Stimulated activated naive CD8-positive, alpha-beta T cell treated with anti-CD3 and anti-CD28 coated beads, Interleukin-15, amount 100 ng/mL, for 72 hours (primary cell): Measurements from ENCODE around the gene GLRX2.

ENCODE experiments used
- ATAC-seq: fragments of 150-1000 bp; cut with Tn5 transposase; 2 replicates; pipeline ENCODE4 v1.10.0; 2021; ENCODE audit warnings: mild to moderate bottlenecking, moderate library complexity
- DNase-seq, 2 donors: peaks; one replicate each; pipeline ENCODE4 v3.0.0; 2021 to 2022
- H3K27ac Mint-ChIP-seq, 2 donors: one replicate each; pipeline ENCODE4 v1.8.0; 2022; ENCODE audit warnings: mild to moderate bottlenecking in 2 of 2, mixed read lengths in 2 of 2, moderate library complexity in 2 of 2
- H3K27me3 Mint-ChIP-seq: one replicate; pipeline ENCODE4 v1.8.0; 2022; ENCODE audit warnings: mixed read lengths
- H3K4me1 Mint-ChIP-seq: one replicate; pipeline ENCODE4 v1.8.0; 2022; ENCODE audit warnings: mild to moderate bottlenecking, mixed read lengths
- H3K4me3 Mint-ChIP-seq, 2 donors: one replicate each; pipeline ENCODE4 v1.8.0; 2022; ENCODE audit warnings: mild to moderate bottlenecking in 2 of 2, mixed read lengths in 2 of 2, moderate library complexity in 1 of 2
- H3K9me3 Mint-ChIP-seq, 2 donors: one replicate each; pipeline ENCODE4 v1.8.0; 2022; ENCODE audit warnings: mixed read lengths in 2 of 2

The GLRX2 gene, protein sequence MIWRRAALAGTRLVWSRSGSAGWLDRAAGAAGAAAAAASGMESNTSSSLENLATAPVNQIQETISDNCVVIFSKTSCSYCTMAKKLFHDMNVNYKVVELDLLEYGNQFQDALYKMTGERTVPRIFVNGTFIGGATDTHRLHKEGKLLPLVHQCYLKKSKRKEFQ

DNA sequence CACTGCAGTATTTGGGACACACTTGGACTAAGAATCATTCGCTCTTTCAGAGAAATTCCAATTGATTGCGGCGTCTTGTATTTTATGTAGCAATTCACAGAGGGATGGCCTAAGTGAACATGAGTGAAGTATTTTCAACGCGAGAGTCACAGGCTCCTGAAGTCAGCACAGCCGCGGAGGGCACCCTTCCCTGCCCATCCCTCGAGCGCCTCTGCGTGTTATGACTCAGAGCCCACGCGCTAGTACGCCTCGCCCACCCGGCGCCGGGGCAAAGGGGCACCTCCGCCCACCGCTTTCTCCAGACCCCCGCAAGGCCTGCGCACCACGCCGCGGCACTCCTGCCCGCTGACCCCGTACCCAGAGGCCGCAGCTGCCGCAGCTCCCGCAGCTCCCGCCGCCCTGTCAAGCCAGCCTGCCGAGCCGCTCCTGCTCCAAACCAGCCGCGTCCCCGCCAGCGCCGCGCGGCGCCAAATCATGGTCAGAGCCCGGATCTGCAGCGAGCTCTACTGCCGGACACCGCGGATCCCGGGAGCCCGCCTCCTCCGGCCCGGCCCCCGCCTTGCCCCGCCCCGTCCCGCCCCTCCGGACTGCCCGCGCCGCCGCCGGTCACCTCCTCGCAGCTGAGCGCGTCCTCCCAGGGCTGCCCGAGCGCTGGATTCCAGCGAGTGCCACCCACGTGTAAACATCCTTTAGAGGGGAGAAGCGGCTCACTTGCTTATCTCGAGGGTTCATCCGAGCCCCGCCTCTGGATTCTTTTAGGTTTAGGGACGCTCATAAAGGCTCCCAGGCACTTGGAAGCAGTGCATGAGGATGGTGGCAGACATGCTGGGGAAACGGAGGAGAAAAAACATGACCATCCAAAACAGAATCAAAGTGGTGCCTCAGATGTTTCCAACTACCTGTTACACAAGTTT, at the start of gene GLRX2:
TSS of gene GLRX2 (minus strand) at position 508 of the 914 bp plus-strand sequence. CDS start at position 476, 32 bp downstream.
- DNase-seq (peak; percentile 56), ATAC-seq (peak; percentile 90)
- H3K4me3 Mint-ChIP-seq, result peak within 1 kb of the TSS; percentile 86 to 90
- H3K27ac Mint-ChIP-seq, result peak within 1 kb of the TSS; percentile 19 to 85
- H3K27me3 Mint-ChIP-seq, result no peaks in the 10 kb centered on the region
- H3K4me1 Mint-ChIP-seq, result peaks cover 25% of the 10 kb centered on the region
- no peaks in the 10 kb centered on the region for H3K9me3 Mint-ChIP-seq

DNA sequence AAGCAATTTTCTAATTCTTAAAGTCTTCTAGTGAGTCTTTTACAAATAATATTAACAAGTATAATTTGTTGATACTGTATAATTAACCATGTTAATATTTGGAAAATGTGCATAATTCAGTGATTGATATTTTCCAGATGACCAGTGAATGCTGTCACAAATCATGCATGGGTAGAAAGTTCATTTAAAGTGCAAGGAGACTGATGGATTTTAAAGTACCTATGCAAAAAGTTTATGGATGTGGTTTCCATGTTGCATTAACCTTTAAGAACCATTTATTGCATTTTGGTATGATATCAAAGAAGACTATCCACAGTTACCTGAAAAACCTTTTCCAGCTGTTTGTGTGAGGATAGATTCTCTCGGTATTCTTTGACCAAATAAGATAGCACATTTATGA, 39.8 kb upstream of the GLRX2 start:
- H3K4me1 Mint-ChIP-seq, result peaks cover 11% of the 10 kb centered on the region
- ATAC-seq, result no peak
- H3K27me3 Mint-ChIP-seq, result no peaks in the 10 kb centered on the region
- H3K4me3 Mint-ChIP-seq, result no peak overlapping the region
- H3K27ac Mint-ChIP-seq, result no peak overlapping the region
- no peaks in the 10 kb centered on the region for H3K9me3 Mint-ChIP-seq
- no peak for DNase-seq

DNA sequence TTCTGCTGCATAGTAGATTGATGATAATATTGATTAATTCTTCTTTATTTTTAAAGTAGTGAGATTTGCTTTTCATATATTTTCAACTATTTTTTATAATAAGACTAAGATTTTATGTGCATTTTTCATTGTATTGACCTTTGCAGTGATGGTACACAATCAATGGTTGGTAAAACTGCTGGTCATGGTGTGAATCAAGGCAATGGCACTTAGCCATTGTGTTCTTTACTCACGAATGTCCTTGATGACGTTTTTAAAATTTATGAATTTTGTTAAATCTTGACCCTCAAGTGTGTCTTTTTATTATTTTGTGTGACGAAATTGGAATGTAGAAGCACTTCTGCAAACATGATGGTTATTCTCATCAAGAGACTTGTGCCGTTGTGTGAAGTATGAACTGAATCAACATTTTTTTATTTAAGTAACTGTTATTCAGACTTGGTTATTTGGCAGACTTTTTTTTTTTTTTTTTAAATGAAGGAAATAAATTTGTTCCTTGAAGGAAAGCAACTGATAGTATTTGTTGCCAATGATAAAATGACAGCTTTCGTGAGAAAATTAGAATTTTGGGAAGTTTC, 39.2 kb upstream of the GLRX2 start:
- peaks cover 11% of the 10 kb centered on the region for H3K4me1 Mint-ChIP-seq
- no peak overlapping the region for H3K4me3 Mint-ChIP-seq
- H3K27me3 Mint-ChIP-seq, result no peaks in the 10 kb centered on the region

DNA sequence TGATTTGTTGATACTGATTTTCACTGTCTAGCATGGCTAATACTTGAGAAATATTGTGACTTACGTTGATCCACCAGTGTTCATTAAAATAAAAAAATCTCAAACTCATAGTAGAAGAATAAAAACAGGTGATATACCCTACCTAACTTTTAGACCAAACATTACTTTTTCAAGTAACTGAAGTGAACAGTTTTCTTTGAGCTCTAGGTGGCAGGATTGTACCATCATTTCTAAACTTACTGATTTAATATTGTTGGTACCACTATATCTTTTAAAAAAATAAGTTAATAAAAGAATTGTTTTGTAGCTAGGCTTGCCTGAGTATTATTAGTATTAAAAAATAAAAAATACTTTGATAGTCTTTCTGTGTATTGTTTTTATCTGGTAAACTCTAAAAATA, 38.1 kb upstream of the GLRX2 start:
- Mint-ChIP-seq H3K27ac (no peak overlapping the region), H3K4me3 (no peak overlapping the region), H3K27me3 (no peaks in the 10 kb centered on the region), H3K4me1 (peaks cover 11% of the 10 kb centered on the region), H3K9me3 (no peaks in the 10 kb centered on the region)
- ATAC-seq, result no peak
- no peak for DNase-seq

More for the DNA sequence above, 39.2 kb upstream of the GLRX2 start:
- DNase-seq (no peak), ATAC-seq (no peak)
- H3K27ac Mint-ChIP-seq, result no peak overlapping the region
- H3K9me3 Mint-ChIP-seq, result no peaks in the 10 kb centered on the region

DNA sequence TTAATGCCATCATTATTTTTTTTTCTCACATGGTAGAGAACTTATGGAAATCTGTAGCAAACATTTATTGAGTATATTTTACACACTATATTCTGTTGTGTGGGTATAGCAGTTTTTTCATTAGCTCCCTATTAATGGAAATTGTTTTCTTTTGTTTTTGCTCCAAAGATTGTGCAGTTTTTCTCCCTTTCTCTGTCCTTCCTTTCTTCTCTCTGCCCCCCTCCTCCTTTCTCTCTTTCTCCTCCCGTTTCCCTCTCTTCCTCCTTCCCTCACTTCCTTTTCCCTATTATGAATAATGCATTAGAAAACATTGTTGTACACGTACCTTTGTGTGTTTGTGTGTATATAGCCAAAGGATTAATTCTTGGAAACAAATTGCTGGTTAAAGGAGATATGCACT, 37.2 kb upstream of the GLRX2 start:
- Mint-ChIP-seq H3K27me3 (no peaks in the 10 kb centered on the region), H3K27ac (peak overlapping the region in 1 of 2 donors; percentile 19), H3K9me3 (no peaks in the 10 kb centered on the region), H3K4me1 (peaks cover 11% of the 10 kb centered on the region), H3K4me3 (no peak overlapping the region)
- DNase-seq (no peak), ATAC-seq (no peak)

DNA sequence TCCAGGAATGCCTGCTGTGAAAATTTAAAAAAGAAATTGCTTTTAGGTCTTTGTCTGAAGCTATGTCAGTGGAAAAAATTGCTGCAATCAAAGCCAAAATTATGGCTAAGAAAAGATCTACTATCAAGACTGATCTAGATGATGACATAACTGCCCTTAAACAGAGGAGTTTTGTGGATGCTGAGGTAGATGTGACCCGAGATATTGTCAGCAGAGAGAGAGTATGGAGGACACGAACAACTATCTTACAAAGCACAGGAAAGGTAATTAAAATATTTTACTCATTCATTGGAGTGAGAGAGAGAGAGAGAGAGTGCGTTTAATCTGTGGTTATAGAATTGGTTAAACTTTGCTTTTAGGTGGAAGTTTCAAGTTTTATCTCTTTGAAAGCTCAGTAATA, 36.6 kb upstream of the GLRX2 start:
- Mint-ChIP-seq H3K27ac (peak overlapping the region in 1 of 2 donors; percentile 23), H3K4me3 (no peak overlapping the region)
- ATAC-seq, result no peak

DNA sequence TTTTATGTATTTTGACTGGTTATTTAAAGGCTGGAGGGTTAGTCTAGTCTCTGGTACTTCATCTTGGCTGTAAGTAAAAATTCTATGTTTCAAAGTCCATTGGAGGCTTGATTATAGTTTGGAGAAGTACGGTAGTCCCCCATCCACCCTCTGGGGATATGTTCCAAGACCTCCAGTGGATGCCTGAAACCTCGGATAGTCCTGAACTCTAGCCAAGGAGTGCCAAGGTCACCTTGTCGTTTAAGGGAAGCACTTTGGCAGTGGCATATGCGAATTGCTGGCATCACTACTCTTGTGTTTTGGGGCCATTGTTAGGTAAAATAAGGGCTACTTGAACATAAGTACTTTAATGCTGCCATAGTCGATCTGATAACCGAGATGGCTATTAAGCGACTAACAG, 35.0 kb upstream of the GLRX2 start:
- Mint-ChIP-seq H3K27ac (no peak overlapping the region), H3K27me3 (no peaks in the 10 kb centered on the region), H3K4me1 (peaks cover 11% of the 10 kb centered on the region), H3K9me3 (no peaks in the 10 kb centered on the region), H3K4me3 (no peak overlapping the region)
- no peak for DNase-seq
- ATAC-seq, result no peak

More for the DNA sequence above, 36.6 kb upstream of the GLRX2 start:
- no peaks in the 10 kb centered on the region for H3K27me3 Mint-ChIP-seq
- H3K9me3 Mint-ChIP-seq, result no peaks in the 10 kb centered on the region
- no peak for DNase-seq
- H3K4me1 Mint-ChIP-seq, result peaks cover 11% of the 10 kb centered on the region

DNA sequence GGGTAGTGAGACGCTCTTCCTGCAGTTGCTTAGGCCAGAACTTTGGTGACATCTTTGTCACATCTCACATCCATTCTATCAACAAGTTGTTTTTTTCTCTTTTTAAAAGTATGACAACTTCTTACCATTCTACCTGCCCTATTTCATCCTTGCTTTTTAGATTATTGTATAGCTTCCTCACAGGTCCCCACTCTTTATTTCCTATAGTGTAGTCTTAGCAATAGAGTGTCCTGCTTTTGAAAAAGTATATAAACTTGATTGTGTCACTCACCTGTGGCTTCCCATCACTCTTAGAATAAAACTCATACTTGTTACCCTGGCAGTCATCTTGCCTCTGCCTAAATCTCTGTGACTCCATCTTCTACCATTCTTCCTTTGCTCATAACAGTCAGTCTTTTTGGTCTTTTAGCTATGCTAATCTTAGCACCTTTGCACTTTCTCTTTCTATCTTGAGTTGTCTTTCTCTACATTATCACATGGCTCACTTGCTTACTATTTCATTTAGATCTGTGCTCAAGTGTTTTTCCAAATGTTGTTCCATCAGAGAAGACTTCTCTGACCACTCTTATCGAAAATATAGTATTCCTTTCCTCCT, 26.1 kb upstream of the GLRX2 start:
- Mint-ChIP-seq H3K9me3 (no peaks in the 10 kb centered on the region), H3K27me3 (no peaks in the 10 kb centered on the region), H3K4me1 (peaks cover 30% of the 10 kb centered on the region), H3K4me3 (no peak overlapping the region), H3K27ac (peak overlapping the region in 1 of 2 donors; percentile 42)
- no peak for DNase-seq
- ATAC-seq, result peak; percentile 57

DNA sequence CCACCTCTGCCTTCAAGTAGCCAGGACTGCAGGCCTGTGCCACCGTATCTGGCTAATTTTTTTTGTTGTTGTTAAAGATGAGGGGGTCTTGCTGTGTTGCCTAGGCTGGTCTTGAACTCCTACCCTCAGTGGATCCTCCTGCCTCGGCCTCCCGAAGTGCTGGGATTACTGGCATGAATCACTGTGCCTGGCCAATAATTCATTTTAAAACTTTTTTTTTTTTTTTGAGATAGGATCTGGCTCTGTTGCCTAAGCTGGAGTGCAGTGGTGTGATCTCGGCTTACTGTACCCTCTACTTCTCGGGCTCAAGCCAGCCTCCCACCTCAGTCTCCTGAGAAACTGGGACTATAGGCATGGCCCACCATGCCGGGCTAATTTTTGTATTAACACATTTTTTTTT, 20.2 kb upstream of the GLRX2 start:
- Mint-ChIP-seq H3K27ac (no peak overlapping the region), H3K4me1 (peaks cover 49% of the 10 kb centered on the region), H3K4me3 (no peak overlapping the region), H3K9me3 (no peaks in the 10 kb centered on the region), H3K27me3 (no peaks in the 10 kb centered on the region)
- ATAC-seq, result no peak
- no peak for DNase-seq

DNA sequence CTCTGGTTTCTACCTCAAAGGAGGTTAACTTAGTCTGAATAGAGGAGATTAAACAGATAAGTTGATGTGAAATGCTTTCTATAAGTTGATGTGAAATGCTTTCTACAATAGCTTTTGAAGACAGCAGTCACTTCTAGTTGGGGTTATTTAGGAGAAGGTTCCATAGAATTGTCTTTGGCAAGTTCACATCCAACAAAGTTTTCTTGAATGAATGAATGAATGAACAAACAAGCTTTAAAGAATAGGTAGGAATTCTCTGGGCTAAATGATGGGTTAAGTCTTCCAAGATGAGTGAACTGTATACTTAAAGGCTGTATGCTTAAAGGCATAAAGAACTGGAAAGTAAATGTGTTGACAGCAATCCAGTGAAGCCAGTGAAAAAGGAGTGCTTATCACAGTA, 18.5 kb upstream of the GLRX2 start:
- H3K27ac Mint-ChIP-seq, result peak overlapping the region in 1 of 2 donors; percentile 64
- DNase-seq, result no peak
- H3K4me1 Mint-ChIP-seq, result peaks cover 54% of the 10 kb centered on the region
- no peaks in the 10 kb centered on the region for H3K27me3 Mint-ChIP-seq
- H3K9me3 Mint-ChIP-seq, result no peaks in the 10 kb centered on the region
- H3K4me3 Mint-ChIP-seq, result peak overlapping the region; percentile 94
- no peak for ATAC-seq

DNA sequence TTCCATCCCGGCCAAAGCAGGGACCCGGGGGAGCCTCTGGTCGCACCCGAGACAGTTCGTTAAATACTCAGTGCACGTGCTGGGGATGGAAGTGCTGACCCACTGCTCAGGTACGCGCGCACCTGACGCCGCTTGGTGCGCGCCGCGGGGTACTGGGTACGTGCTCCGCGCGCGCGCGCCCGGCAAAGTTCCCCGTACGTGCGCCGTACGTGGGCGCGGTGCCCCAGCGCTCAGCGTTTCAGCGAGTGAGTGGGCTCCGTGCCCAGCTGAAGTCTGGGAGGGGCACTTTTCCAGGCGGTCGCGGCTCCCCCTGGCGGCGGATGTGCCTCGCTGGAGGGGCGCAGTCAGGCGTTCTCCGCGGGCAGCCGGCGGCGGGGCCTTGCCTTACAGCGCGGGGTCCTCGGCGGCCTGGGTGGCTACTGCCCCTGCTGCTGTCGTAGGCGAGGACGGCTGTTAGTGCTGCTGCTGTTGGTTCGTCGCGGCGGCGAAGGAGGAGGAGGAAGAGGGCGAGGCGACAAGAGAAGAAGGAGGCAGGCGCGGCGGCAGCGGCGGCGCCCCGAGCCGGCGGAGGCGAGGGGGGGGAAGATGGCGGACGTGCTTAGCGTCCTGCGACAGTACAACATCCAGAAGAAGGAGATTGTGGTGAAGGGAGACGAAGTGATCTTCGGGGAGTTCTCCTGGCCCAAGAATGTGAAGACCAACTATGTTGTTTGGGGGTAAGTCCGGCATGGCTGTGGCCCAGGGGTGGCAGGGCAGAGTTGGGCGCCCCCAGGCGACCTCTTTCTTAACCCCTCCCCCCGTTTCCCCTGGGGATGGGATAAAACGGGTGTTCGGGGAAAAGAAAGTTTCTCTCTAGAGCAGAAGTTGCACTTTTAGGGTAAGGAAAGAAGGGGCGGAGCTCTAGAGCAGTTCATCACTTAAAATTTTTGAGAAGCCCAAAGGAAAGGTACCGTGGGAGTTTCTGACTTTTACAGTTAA, 16.7 kb upstream of the GLRX2 start, which contains the start of gene CDC73:
TSS of gene CDC73 (plus strand) at position 416 of the 978 bp plus-strand sequence. CDS start at position 586, 170 bp downstream.
- H3K27me3 Mint-ChIP-seq, result no peaks in the 10 kb centered on the region

DNA sequence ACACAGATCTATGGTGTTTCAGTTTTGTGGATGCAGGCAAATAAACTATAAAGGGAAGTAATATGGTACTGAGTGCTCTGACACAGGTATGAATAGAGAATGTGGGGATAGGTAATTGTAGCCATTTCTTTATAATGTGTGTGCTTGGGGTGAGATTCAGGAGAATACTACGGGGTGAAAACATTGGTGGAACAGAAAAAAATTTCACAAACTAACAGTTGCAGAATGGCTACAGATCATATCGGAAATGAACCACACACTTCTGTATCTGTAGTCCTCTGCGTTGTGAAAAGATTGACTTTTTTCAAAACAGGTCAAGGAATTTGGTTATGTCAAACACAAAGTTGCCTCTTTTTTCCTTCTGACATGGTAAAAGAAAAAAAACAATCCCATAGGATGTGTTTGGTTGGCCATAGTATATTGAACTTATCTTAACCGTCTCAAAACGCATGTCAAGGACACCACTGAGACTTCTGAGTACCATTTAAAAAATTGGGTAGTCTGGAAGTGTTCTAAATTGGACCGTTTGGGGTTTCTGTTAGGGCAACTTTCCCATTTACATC, 15.5 kb upstream of the GLRX2 start:
- Mint-ChIP-seq H3K27me3 (no peaks in the 10 kb centered on the region), H3K9me3 (no peaks in the 10 kb centered on the region), H3K4me1 (peaks cover 52% of the 10 kb centered on the region), H3K4me3 (peak overlapping the region; percentile 94), H3K27ac (no peak overlapping the region)
- ATAC-seq, result no peak
- DNase-seq, result no peak

More for the DNA sequence above, 16.7 kb upstream of the GLRX2 start, which contains the start of gene CDC73:
- H3K9me3 Mint-ChIP-seq, result no peaks in the 10 kb centered on the region
- H3K4me1 Mint-ChIP-seq, result peaks cover 55% of the 10 kb centered on the region
- peak within 1 kb of the TSS; percentile 94 to 95 for H3K27ac Mint-ChIP-seq
- peak; percentile 99 for DNase-seq
- ATAC-seq, result peak; percentile 98
- peak within 1 kb of the TSS; percentile 94 for H3K4me3 Mint-ChIP-seq

DNA sequence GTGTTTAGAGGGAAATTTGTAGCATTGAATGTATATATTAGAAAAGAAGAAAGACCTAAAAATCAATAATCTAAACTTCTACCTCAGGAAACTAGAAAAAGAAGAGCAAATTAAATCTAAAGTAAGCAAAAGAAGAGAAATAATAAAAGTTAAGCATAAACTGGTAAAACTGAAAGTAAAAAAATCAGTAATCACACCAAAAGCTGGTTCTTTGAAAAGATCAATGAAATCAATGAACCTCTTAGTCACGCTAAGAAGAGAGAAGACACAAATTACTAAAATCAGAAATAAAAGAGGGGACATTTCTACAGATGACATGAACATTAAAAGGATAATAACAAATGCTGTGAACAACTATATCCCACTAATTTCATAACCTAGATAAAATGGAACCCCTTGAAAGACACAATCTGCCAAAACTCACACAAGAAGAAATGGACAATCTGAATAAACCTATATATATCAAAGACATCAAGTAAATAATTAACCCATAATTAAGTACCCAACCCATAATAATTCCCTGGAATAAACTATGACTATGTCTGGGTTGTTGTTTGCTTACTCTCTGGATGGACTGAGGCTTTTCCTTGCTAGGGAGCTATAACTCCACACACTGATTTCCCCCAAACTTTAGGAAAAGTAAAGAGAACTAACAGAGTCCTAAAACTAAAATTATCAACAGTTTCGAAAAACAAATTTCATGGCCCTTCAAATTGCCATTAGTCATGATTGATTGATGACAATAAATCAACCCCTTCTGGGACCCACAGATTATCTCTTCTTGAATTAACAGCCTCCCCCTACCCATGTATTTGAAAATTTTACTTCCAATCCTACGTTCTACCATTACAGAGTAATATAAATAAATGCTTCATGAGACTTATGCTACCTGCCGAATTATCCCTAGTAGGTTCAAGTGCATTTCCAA, 13.9 kb upstream of the GLRX2 start:
- Mint-ChIP-seq H3K27me3 (no peaks in the 10 kb centered on the region), H3K4me1 (peaks cover 35% of the 10 kb centered on the region), H3K4me3 (no peak overlapping the region), H3K27ac (no peak overlapping the region), H3K9me3 (no peaks in the 10 kb centered on the region)
- ATAC-seq, result no peak
- DNase-seq, result no peak
